Measurements from ENCODE around the gene PITPNM1.
"Not testable (repeated sequence)": the region's sequence is repeated elsewhere in the genome, so short reads cannot be mapped to it uniquely, and the experiment has no call there.

Gene PITPNM1

DNA sequence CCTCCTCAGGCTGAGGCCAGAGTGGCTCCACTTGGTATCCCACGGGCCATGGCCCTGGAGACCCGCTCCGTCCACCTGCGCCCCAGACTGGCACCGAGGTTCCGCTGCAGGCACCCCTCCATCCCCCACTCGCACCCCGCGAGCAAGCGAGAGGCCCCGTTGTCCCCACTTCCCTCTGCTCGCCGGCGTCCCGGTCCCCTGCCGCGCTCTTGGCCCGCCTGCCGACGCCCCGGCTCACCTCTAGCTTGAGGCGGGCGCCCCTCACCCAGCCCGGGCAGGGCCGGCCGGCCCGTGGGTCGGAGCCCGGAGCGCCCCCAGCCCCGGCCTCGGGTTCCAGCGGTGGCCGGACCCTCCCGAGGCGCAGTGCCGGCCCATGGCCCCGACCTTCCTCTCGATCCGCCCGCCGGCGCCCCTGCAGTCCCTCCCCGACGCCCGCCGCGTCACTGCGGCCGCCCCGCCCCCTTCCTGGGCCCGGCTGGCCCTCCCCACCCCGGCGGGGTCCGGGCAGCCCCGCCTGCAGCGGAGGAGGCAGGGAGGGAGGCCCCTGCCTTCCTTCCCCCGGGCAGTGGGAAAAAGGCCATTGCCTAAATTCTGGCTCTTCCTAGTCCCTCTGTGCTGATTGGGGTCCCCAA lies at the start of gene PITPNM1:
Gene PITPNM1, minus strand, starts transcription at position 414 of the 632 bp plus-strand sequence. CDS start 1,183 bp downstream, outside the sequence.
- DNase-seq: peak; percentile 52

DNA sequence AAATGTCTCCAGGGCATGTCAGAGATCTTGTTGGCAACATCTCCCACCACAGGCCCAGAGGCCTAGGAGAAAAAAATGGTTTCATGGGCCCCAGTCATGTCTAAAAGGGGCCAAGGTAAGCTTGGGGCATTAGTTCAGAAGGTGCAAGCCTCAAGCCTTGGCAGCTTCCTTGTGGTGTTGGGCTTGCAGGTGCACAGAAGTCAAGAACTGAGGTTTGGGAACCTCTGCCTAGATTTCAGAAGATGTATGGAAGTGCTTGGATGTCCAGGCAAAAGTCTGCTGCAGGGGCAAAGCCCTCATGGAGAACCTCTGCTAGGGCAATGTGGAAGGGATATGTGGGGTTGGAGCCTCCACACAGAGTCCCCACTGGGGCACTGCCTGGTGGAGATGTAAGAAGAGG lies 46.5 kb upstream of the PITPNM1 start:
- not testable (repeated sequence) for DNase-seq

DNA sequence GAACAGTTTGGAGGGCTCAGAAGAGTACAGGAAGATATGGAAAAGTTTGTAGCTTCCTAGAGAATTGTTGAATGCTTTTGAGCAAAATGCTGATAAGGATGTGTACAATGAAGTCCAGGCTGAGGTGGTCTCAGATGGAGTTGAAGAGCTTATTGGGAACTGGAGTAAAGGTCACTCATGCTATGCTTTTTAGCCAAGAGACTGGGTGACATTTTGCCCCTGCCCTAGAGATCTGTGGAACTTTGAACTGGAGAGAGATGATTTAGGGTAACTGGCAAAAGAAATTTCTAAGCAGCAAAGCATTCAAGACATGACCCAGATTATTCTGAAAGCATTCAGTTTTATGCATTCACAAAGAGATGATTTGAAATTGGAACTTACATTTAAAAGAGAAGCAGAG lies 46.0 kb upstream of the PITPNM1 start:
- no peak for DNase-seq

DNA sequence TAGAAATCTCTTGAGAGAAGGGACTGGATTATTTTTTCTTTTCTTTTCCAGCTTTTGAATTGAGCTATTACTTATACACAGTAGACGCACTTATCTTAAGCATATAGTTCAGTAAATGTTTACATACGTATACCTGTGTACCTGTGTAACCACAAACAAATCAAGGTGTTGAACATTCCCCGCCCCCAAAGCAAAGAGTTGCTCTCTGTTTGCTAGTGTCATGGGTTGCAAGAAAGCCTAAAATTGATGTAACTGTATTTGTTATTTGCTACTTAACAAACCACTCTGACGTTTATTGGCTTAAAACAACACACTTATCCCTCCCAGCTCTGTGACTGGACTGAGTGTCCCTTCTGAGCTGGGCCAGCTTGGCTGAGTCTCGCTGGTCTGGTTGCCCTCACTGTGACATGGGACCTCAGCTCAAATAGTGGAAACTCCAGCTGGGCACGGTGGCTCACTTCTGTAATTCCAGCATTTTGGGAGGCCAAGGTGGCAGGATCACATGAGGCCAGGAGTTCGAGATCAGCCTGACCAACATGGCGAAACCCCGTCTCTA lies 43.5 kb upstream of the PITPNM1 start:
- no peak for DNase-seq

DNA sequence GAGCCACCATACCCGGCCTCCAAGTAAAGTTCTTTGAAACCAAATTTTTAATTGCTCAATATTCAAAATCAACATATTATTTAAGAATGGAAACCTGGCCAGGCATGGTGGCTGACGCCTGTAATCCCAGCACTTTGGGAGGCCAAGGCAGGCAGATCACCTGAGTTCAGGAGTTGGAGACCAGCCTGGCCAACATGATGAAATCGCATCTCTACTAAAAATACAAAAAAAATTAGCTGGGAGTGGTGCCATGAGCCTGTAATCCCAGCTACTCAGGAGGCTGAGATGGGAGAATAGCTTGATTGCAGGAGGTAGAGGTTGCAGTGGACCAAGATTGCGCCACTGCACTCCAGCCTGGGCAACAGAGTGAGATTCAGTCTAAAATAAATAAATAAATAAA lies 42.9 kb upstream of the PITPNM1 start:
- DNase-seq: not testable (repeated sequence)

DNA sequence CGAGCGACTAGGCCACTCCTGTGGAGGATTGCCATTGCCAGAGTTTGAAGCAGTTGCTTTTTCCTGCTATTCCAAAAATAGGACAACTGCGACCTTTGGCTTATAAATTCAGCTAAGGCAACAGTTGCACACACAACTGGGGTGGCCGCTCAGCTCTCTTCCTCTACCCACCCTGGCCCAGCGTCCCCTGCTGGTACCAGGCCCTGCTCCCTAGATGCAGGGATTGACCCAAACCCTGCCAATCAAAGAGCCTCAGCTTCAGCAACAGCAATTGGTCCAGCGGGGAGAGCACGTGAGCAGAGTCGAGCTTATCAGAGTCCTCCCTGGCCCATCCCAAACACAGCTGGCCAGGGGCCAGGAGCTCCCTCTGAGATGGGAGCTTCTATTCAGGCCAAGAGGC lies 40.1 kb upstream of the PITPNM1 start:
- DNase-seq: no peak

DNA sequence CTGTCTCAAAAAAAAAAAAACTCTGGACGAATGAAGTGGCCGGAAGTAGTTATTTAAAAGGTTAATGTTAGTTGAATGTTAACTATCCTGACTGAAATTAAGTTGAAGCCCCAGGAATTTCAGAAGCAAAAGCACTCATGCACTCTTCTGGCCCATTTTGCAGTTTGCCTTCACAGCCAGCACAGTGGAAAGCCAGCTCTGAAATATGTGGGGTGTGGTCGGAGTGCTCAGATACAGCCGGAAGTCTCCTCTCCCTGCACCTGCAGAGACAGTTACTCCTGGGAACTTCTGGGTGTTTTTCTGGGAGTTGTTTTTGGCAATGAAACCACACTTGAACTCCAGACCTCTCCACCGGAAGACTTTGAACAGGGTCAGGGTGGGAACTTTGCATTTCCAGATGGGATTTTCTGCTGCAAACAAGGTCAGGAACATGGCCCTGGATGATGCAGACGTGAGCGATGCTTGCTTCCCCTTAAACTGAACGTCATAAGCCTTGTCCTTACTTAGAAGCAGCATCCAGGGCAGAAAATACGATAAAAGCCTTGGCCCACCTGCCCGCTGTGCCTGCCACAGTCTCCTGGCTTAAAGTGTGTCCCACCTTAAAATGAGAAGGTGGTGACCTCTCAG lies 39.6 kb upstream of the PITPNM1 start:
- no peak for DNase-seq

DNA sequence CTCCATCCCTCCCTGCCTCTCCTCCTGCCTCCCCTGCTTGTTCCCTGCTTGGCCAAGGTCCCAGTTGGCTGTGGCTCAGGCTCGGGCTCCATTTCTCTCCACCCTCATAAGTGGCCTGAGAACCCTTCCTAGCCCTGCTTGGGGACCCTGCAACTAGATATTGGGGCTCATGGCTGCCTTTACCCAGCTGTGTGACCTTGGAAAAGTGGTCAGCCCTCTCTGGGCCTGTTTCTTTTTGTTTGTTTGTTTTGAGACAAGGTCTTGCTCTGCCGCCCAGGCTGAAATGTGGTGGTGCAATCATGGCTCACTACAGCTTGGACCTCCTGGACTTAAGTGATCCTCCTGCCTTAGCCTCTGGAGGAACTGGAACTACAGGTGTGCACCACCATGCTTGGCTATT lies 38.4 kb upstream of the PITPNM1 start:
- no peak for DNase-seq

DNA sequence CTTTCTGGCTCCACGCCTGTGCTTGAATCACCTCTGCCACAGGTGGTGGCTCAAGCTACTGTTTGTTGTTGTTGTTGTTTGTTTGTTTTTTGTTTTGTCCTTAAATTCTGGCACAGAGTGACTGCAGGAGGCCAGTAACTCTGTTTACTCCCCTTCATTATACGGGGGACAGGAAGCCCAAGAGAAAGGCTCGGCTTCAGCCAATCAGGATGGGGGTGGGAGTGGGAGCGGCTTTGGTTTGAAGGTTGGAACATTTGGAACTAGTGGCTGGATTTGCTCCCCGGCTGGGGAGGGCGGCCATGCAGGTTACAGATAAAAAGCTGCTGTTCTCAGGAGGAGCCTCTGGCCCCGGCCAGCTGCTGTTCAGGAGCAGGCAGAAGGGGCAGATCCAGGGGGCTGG lies 37.8 kb upstream of the PITPNM1 start:
- DNase-seq: no peak

DNA sequence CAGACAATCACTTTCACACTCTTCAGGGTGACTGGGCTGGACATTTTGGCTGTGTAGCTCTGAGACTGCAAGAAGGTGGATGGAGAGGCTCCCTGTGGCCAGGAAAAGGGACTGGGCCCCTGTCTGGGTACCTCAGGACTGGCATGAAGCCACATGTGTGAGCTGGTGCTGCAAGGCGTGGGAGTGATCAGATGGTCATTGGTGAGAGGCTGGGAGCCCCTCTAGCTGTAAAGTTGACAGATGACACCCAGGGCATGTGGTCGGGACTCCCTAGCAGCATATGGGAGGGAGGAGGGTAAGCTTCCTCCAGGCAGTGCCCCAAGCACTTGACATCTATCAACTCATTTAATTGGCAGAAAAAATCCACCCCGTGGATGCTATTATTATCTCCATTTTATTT lies 37.0 kb upstream of the PITPNM1 start:
- DNase-seq: no peak

DNA sequence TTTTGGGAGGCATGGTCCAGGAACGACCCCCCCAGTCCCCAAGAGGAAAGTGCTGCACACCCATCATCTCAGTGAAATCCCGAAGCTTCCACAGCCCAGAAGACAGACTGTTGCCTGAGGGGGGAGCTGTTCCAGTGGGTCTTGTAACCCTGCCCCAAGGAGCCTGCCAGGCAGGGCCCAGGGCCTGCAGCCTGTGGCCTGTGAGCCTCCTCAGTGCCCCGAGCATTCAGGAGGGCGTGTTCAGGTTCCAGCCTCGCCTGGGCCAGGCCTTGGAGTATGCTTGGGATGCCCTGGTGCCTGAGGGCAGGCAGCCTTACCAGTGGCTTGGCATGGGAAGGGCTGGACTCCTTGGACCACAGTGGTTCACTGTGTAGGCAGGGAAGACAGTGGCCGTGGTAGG lies 36.0 kb upstream of the PITPNM1 start:
- no peak for DNase-seq

DNA sequence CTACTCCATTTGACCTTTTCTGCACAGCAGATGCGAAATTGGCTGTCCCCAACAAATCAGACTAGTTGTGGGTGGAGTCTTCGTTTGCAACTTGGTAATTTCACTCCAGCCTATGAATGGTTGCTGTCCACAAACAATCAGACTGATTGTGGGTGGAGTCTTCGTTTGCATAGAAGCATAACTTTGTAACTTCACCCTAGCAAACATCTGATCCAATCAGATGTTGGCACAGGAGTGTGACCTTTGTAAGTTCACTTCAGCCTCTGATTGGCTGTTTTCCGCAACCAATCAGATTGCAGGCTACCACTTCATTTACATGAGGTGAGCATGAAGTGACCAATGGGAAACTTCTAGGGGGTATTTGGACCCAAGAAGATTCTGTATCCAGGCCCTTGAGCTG lies 34.4 kb upstream of the PITPNM1 start:
- DNase-seq: no peak

DNA sequence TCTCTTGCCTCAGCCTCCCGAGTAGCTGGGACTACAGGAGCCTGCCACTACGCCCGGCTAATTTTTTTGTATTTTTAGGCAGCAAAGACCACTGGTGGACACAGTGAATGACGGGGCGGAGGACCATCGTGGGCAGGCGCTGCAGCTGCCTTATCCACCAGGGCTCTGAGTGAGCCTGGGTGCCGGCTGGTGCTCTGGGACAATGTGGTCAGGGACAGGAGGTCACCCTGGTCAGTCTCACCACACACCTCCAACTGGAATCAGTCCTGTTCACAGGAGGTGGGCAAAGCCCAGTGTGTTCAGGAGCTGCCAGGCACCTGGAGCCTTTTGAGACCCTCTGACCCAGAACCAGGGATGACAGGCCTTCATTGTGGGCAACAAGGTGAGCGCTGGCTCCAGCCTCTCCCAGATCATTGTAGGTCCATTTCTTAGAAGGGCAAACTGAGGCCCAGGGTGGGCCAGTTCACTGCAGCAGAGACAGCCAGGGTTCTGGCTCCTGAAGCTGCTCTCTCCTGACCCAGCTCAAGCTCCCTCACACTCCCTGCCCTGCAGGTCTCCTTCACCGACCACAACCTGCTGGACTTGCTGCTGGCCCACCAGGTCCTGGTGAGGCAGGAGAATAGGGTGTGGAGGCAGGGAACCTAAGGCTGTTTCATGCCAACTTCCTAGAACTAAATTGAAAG lies 33.8 kb upstream of the PITPNM1 start:
- no peak for DNase-seq

DNA sequence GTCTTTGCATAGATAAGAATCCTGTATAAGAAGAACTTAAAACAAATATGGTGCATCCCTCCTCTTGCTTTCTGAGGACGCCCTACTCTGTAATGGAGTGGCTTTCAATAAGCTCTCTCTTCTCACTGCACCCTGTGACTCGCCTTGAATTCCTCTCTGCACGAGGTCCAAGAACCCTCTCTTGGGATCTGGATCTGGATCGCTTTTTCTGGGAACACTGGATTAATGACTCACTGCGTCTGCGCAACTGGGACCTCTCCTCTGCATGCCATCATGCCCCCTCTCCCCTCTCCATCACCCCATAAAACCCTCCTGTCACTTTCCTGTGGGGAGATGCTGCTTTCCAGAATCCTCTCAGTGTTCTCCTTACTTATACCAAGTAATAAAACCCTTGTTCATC lies 33.1 kb upstream of the PITPNM1 start:
- no peak for DNase-seq

DNA sequence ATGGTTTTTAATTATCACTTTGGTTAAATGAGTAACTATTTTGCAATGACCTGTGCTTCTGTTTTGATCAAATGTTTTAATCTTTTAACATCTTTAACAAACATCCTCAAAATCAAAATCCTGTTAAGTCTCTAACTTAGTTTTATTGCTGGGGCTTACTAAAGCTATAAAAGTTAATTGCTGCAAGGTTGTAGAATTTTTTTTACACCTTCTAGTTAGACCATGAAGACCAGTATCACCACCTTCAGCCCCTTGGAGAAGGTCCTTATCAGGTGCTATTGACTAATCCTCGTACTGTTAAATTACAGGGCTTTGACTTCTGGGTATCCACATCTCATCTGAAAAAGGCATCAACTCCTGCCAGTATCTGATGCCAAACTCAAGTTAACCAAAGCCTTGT lies 30.4 kb upstream of the PITPNM1 start:
- no peak for DNase-seq

DNA sequence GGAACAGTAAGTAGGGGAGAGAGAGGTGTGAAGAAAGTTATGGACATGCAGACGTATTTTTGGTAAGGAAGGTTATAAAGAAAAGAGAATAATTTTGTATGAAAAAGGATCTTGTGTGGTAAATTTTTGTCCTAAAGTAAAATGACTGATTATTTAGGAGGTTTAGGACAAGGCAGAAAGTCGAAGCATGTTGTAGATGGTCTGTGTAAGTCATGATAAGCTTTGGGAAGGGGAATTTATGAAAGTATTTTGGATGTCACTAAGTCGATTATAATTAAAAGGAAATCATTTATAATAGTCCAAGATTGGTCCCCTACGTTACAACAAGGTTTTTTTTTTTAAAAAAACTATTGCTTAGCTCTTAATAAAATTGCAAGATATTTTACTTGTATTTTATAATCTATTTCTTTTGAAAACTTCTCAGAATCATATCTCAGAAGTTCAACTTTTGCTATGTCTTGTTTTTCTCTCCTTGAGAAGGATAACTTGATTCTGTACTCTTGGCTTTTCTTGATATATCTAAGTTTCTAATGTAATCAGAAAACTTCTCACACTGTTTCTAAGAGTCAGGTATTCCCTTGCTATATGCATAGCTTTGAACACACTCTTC lies 29.0 kb upstream of the PITPNM1 start:
- DNase-seq: no peak

DNA sequence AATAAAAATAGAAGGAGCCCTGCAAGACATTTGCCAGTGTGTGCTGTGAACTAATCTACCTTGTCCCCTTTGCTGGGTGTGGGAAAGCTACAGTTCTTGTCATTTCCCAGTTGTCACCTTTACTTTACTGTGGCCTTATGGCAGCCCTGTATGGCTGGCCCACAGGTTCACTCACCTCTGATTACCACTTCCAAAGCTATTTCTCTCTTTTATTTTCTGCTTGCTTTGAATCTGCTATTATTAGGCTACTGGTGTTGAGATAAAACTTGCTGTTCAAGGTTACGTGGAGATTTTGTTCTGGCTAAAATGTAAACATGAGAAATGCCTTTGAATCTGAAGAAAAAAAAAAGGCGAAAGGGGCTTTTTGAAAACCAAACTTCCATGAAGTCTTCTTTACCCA lies 27.7 kb upstream of the PITPNM1 start:
- DNase-seq: no peak

DNA sequence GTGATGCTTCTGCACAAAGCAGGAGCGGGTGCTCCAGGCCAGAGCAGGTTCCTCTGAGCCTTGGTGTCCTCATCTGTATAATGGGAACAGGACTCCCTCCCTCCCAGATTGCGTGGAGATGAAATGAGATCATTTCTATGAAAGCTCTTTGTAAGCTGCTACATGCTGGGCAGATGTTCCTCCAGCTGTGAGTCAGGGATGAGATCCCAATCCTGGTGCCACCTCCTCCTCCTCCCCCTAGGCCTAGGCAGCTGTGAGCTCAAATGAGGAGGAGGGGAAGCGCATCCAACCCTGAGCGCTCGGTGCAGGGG lies 25.1 kb upstream of the PITPNM1 start:
- no peak for DNase-seq

DNA sequence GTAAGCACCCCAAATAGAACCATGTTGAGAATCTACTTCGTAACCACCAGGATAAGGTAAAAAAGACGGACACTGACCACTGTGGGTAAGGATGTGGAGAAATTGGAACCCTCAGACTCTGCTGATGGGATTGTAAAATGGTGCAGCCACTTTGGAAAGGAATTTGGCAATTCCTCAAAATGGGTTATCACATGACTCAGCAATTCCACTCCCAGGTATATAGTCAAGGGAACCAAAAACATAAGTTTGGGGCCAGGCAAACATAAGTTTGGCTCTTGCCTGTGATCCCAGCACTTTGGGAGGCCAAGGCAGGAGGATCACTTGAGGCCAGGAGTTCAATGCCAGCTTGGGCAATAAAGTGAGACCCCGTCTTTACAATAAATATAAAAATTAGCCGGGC lies 23.2 kb upstream of the PITPNM1 start:
- no peak for DNase-seq

DNA sequence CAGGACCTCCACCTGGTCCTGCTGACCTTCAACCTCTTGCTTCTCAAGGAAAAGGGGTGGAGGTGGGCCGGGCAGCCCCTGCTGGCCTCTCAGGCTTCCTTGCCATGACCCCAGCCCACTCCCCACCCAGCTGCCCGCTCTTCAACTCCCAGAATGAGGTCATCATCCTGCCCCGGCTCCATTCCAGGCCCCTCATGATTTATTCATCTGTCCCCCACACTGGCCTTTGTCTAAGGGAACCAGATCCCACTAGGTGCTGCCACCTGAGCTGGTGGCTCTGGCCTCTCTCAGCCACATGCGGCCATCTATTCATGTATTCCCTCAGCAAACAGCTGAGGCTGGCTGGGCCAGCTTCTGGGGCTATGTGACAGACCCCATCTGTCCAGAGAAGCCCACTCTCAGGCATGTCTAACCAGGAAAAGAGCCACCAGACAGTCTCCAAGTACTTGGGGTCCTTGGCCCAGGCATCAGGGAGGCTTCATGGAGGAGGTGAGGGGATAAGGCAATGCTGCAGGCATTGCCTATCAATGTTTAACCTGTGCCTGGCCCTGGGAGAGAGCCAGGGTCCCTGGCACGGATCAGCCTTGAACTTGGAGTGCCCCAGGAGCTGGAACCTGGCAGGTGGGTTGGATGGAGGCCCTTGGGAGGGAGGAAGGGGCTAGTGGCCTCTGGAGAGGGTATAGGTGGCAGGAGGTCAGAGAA lies 20.3 kb upstream of the PITPNM1 start:
- no peak for DNase-seq

DNA sequence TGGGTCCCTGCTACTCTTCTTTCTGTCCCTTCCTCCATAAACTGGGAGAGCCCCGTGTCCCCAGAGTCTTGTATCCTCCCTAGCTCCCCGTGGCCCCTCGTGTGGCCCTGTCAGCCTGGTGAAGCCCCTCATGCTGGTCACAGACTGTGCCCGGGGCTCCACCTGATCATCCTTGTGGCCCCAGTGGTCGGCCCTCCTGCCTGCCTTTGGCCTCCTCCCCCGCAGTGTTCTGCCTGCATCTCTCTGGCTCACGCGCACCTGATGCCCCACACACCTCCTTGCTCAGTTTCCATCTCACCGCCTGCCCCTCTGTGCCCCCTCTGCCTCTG lies 19.3 kb upstream of the PITPNM1 start:
- DNase-seq: no peak

DNA sequence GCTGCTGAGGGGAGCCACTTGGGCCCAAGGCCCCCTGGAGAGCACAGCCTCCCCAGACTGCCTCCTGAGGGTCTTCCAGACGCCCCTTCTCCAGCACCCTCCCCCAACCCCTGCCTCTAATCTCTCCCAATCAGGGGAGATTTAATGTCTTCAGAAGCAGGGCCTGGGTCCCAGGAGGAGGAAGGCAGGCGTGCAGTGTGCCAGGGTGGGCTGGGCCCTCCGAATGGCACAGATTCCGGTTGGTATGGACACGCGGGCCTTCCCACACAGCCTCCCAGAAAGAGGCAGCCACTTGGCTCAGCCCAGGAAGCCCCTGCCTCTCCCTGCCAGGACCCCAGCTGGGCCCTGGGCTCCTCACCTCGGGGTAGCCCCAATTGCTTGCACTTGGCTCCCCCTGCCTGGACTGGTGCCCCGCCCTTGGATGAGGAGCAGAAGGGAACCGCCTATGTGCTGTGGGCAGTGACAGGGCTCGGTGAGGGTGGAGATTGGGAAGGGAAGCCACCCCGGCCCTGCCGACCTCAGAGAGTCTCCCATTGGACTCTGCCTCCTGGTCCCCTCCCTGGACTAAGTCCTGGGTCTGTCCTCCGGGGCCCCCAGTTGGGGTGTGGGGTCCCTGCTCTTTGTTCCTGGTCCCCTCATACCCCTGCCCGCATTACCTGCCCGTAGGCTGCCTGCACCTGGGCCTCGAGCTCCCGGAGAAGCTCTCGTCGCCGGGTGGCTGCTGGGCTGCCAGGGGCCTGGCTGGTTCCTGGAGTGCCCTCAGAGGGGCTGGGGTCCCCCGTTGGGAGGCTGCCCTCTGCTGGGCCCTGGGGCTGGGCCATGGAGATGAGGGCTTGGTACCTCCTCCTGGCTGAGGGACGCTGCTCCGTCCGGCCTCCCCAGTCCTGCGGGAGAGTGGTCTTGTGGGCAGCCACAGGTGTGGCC lies 18.7 kb upstream of the PITPNM1 start:
- DNase-seq: no peak
